ENCODE results near the gene KRTAP5-7.
"Not testable (repeated sequence)": the region's sequence is repeated elsewhere in the genome, so short reads cannot be mapped to it uniquely, and the experiment has no call there.

Gene KRTAP5-7, protein sequence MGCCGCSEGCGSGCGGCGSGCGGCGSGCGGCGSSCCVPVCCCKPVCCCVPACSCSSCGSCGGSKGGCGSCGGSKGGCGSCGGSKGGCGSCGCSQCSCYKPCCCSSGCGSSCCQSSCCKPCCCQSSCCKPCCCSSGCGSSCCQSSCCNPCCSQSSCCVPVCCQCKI

DNA sequence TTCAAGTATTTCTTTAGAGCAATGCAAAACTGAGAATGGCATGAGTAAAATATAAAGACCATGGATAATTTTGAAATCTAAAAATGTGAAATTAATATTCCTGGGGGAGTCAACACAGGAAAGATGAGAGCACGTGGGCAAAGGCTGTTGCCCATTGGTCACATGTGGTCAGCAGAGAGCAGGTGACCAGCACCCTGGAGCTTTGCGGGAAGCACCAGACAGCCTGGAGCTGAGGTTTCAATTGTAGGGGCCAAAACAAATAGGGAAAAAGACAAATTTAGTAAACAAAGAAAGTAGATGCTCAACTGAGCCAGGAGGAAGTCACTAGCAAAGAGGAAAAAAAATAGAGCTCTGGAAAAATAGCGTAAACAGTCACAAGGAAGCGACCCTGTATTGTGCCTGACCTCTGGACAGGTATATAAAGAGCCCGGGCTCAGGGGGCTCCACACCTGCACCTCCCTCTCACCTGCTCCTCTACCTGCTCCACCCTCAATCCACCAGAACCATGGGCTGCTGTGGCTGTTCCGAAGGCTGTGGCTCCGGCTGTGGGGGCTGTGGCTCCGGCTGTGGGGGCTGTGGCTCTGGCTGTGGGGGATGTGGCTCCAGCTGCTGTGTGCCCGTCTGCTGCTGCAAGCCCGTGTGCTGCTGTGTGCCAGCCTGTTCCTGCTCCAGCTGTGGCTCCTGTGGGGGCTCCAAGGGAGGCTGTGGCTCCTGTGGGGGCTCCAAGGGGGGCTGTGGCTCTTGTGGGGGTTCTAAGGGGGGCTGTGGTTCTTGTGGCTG, at the start of gene KRTAP5-7:
TSS of gene KRTAP5-7 (plus strand) at position 472 of the 780 bp plus-strand sequence. CDS start at position 506, 34 bp downstream.
- not testable (repeated sequence) for DNase-seq

DNA sequence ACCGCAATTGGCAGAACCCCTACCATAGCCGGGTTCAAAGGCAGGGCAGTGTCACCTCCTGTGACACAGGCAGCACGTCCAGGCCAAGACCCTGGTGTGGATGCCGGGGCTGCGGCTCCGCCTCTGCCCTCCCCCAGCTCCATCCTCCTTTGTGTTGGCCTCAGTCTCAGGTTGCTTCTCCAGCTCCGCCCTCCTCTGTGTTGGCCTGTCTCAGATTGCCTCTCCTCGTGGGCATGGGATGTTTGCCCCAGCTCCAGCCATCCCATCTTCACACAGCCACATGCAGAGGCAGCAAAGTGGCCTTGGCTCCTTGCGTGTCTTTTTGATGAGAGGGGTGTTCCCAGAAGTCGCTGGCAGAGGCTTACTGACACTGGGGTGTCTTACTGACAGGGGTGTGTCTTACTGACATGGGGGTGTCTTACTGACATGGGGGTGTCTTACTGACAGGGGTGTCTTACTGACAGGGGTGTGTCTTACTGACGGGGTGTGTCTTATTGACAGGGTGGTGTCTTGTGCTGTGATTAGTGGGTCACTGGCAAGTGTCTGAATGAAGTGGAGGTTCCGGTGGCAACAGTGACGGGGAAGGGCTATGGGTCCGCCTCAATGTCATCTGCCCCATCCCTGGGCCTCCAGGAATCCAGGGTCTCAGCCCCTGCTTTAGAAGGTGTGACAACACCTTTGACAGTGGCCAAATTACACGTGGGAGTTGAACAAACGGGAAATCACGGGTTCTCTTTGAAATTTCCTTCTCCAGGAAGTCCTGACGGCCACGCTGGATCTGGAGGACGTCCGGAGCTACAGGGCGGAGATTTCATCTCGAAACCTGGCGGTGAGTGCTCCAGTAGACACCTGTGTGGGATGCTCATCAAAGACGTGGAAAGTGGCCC, 49.2 kb upstream of the KRTAP5-7 start:
- no peak for DNase-seq

DNA sequence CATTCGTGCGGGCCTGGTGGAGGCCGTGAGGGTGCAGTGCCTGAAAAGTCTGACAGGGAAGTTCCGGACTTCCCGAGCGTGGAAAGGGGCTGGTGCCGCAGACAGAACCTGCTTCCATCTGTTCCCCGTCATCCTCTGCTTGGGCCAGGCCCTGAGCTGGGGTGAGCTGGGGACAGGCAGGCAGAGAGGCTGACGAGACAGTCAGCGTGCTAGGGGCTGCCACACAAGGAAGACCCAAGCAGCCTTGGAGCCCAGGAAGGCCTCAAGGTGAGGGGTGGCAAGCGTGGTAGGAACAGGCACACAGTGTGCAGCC, 48.6 kb upstream of the KRTAP5-7 start:
- no peak for DNase-seq

- DNase-seq = no peak
These were observed 45.7 kb upstream of the KRTAP5-7 start for GRCh38 chr11:71481101-71481960.

GRCh38 chr11:71482216-71482615, 44.9 kb upstream of the KRTAP5-7 start:
- DNase-seq = no peak

GRCh38 chr11:71482746-71483364, 44.2 kb upstream of the KRTAP5-7 start:
- no peak for DNase-seq

DNA sequence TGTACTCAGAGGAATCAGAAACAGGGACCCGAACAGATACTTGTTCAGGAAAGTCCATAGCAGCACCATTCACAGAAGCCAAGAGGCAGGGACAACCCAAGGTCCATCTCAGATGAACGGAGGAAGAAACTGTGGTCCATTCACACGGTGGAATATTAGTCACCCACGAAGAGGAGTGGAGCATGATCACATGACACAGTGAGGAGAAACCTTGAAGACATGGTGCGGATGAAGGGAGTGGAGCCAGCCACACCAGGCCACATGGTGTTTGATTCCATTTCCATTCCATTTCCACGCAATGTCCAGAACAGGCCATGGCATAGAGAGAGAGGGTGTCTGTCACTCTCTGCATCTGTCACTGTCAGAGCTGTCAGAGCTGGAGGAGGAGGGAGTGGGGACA, 43.4 kb upstream of the KRTAP5-7 start:
- no peak for DNase-seq

DNA sequence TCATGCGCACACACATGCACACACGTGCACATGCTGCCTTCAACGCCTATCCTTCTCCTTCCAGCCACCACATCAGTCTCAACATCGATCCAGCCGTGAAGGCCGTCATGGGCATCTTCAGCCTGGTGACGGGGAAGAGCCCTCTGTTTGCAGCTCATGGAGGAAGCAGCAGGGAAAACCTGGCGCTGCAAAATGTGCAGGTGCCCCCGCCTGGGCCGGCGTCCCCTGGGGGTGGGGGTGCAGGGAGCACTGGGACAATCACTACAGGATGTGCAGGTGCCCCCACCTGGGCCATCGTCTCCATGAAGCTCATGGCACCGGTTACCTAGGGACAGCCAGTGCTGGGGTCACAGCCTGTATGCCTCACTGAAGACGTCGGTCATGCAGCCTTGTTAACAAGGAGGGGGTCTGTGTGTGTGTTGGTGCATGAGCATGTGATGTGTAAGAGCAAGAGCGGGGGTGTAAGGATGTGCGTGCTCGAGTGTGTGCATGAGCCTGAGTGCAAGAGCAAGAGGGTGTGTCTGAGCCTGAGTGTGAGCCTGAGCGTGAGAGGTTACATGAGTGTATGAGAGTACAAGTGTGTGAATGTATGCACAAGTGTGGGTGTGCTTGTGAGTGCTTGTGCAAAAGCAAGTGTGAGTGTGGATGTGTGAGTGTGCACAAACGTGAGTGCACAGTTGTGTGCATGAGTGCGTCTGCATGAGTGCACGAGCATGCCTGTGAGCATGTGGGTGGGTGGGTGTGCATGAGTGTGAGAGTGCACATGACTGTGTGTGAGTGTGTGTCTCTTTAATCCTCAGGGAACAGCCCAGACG, 42.6 kb upstream of the KRTAP5-7 start:
- no peak for DNase-seq

- no peak for DNase-seq
These were observed 42.0 kb upstream of the KRTAP5-7 start for GRCh38 chr11:71485063-71485399.

GRCh38 chr11:71485466-71485865, 41.6 kb upstream of the KRTAP5-7 start:
- DNase-seq = no peak

- no peak for DNase-seq
These were observed 40.7 kb upstream of the KRTAP5-7 start for GRCh38 chr11:71486320-71486719.

DNA sequence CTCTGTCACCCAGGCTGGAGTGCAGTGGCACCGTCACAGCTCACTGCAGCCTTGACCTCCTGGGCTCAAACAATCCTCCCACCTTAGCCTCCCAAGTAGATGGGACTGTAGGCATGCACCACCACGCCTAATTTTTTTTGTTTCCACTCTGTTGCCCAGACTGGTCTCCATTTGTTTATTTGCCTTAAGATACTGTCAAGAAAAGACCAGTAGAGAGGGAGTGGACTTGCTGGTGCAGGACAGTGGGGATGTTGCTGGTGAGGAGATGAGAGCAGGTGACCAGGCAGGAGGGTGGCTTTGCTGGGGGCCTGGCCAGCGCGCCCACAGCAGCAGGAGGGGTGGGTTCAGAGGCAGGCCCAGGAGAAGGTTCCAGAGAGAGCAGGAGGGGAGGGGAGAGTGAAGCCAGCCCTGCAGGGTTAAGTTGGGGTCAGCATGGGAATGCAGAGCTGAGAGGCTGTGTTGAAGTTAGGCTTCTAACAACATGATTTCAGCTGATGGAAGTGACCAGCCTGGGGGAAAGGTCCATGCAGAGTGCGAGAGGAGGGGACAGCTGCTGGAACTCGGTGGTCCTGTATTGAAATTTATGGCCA, 38.3 kb upstream of the KRTAP5-7 start:
- DNase-seq = no peak

DNA sequence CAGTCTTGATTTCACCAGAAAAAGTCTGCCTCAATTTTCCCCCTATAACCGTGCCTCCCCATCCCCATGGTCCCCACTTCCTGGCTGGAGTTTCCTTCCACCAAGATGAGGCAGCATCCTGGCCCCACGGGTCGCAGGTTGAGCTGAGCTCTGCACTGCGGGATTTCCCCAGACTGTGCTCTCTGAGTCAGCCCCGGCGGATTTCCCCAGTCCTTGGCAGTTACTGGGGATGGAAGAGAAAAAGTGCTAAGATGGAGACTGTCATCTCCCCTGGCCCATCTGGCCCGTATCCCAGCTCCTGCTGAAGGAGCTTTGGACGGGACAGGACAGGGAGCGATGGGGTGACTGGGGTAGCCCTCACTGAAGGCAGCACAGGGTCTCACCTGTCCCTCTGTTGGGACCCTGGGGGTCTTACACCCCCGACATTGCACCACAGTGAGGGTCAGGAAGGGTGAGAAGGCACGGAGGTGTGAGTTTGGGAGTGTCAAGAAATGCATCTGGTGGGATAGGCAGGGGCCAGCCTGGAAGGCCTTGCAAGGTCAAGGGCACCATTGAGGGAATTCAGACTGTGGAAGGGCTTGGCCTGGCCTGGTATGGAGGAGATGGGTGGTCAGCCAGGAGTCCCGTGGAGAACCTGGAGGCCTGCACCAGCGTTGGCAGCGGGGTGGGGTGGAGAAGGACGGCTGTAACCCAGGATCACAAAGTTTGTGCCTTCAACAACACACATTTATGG, 37.6 kb upstream of the KRTAP5-7 start:
- DNase-seq = no peak

DNA sequence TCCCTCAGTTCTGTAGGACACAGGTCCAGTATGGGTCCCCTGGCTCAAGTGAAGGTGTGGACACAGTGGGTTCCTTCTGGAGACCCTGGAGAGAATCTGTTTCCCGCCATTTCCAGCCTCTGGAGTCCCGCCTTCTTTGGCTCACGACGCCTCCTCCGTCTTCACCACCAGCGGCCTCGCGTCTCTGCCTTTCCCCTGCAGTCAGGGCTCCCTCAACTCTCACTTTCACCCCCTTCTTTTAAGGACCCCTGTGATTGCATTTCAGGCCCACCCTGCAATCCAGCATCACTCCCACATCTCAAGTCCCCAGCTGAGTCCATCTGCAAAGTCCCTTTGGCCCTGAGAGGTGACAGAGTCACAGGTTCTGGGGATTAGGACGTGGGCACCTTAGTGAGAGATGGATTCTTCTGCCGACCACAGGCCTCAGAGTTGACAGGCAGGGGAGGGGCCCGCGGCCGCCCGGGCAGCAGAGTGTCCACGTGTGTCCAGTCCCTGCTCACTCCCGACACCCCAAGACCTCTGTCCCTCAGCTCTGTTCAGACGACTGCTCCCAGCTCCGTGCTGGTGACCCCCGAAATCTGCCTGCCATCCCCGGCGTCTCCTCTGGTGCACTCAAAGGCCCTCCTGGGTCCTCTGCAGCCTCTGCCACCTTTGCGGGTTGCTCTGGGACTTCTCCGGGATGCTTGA, 36.9 kb upstream of the KRTAP5-7 start:
- DNase-seq = no peak

GRCh38 chr11:71490731-71491390, 36.2 kb upstream of the KRTAP5-7 start:
- no peak for DNase-seq

- no peak for DNase-seq
These were observed 35.5 kb upstream of the KRTAP5-7 start for GRCh38 chr11:71491531-71491930.

DNA sequence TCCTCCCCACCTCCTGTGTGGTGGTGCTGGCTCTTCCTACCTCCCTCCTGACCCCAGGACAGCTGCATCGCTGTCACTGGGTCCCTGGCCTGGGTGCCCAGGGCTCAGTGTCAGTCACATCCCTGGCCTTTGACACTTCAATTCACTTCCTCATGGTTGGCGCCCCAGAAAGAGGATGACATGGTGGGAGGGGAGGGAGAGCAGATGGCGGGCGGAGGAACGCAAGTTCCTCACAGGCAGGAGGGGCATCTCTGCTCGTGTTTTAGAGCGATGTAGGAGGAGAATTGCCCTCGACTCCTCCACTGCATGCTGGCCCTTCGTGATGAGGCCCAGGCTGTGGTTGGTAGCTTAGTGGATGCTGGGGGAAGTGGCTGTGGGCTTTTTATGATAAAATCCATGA, 35.1 kb upstream of the KRTAP5-7 start:
- DNase-seq = no peak

DNA sequence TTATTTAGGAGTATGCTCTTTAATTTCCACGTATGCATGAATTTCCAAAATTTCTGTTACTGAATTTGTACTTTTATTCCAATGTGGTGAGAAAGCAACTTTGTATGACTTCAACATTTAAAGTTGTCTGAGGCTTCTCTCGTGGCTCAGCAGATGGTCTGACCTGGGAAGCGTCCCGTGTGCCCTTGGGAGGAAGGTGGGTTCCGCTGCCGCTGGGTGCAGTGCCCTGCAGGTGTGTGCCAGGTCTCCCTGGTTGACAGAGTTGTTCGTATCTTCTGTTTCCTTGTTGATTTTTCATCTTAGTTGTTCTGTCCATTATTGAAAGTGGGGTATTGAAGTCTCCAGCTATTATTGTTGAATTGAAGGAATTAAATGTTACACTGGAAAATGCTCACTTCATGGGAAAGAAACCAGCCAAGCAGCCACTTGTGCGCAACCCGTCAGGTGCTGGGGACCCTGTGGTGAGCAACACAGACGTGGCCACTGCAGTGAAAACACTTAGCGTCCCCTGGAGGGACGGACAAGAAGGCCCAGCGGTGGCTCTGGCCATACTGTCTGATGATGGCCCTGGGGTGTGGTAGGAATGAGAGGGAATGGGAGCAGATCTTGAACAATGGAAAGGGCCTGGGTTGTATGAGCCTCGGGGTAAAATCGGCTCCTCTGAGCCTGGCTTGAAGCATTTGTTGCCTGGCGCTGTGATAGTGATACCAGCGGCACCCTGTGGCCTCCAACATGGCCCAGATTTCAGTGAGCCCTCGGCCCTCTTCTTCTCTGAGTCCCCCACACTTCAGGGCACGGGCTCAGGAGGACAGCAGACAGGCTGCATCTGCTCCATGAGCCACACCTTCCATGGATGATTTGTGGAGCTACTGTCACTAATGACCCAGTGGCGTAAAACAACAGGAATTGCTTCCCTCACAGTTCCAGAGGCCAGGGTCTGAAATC, 31.5 kb upstream of the KRTAP5-7 start:
- DNase-seq = no peak
